ENCODE results near the gene CT45A8.
"Not testable (repeated sequence)": the region's sequence is repeated elsewhere in the genome, so short reads cannot be mapped to it uniquely, and the experiment has no call there.

DNA sequence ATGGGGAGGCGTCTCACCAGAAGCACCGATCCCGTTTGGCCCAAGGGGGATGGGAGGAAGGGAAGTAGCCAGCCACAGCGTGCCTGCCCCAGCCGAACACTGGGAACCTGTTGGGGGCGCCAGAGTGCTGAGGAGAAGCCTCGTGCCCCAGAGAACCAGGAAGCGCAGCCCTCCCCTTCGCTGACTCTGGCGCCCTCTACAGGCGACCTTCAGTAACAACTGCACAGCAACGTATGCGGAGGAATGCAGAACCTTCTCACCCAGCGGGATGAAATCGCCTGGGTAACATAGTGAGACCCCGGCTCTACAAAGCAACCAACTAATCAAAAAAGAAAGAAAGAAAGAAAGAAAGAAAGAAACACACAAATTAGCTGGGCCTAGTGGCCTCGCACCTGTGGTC, 17.4 kb upstream of the CT45A8 start, which contains the start of gene CT45A9:
- TF ChIP-seq CTCF (conservative IDR thresholded peaks at IDR 0.05); EZH2 (IDR thresholded peaks at IDR 0.05; ENCODE audit: low read depth): not testable (repeated sequence)

All from PC-9 (cell line).